Measurements from ENCODE around the gene CAMTA2.
A peak's percentile ranks its signal among the peaks of the same experiment; 100 is the strongest.

Gene CAMTA2

DNA sequence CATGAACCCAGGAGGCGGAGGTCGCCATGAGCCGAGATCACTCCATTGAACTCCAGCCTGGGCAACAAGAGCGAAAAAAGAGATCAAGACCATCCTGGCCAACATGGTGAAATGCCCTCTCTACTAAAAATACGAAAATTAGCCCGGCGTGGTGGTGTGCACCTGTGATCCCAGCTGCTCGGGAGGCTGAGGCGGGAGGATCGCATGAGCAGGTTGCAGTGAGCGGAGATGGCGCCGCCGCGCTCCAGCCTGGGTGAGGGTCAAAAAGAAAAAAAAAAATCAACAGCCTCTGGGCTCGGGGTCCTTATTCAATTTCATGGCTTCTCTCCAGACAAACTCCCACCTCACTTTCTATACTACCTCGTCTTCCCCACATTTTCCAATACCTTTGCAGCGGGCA lies 58.6 kb downstream of the CAMTA2 start:
- no peak for DNase-seq

DNA sequence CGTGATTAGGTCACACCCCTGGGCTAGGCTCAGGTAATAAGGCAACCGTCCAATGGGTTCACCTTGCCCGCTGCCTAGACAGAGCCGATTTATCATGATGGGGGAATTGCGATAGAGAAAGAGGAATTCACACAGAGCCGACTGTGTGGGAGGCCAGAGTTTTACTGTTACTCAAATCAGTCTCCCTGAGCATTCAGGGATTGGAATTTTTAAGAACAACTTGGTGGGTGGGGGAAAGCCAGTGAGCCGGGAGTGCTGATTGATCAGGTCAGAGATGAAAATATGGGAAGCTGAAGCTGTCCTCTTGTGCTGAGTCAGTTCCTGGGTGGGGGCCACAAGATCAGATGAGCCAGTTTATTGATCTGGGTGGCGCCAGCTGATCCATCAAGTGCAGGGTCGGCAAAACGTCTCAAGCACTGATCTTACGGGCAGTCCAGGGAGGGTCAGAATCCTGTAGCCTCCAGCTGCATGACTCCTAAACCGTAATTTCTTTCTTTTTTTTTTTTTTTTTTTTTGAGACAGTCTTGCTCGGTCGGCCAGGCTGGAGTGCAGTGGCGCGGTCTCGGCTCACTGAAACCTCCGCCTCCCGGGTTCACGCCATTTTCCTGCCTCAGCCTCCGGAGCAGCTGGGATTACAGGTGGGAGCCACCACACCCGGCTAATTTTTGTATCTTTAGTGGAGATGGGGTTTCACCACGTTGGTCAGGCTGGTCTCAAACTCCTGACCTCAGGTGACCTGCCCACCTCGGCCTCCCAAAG lies 60.7 kb downstream of the CAMTA2 start:
- peak in 3 of 4 experiments; percentile 52 to 72 (median 61) for DNase-seq

DNA sequence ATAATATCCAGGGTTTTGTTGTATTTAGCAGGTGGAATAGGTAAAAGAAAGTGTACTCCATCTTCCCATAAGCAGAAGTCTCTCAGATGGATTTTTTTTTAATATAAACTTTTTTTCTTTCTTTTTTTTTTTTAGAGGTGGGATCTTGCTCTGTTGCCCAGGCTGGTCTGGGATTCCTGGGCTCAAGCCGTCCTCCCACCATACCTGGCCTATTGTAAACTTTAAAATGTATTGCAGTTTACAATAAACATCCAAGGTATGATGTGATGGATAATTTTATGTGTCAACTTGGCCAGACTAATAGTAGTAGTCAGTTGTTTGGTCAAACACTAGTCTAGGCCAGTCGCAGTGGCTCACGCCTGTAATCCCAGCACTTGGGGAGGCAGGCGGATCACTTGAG lies 66.2 kb downstream of the CAMTA2 start:
- no peak for DNase-seq

DNA sequence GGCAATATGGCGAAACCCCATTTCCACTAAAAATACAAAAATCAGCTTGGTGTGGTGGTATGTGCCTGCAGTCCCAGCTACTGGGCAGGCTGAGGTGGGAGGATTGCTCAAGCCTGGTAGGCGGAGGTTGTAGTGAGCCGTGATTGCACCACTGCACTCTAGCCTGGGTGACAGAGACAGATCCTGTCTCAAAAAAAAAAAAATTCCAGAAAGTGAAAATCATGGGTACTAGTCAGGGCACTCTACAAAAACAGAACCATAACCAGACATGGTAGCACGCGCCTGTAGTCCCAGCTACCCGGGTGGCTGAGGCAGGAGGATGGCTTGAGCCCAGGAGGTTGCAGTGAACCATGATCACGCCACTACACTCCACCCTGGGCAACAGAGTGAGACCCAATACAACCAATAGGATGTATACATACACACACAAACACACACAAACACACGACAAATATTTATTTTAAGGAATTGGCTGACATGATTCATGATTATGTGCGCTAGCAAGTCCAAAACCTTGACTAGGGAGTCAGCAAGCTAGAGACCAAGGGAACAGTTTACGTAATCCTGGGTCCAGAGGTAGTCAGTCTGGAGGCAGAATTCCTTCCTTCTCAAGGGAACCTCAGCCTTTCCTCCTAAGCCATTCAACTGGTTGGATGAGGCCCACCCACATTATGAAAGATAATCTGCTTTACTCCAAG lies 67.0 kb downstream of the CAMTA2 start:
- peak; percentile 84 to 92 (median 90) for DNase-seq

DNA sequence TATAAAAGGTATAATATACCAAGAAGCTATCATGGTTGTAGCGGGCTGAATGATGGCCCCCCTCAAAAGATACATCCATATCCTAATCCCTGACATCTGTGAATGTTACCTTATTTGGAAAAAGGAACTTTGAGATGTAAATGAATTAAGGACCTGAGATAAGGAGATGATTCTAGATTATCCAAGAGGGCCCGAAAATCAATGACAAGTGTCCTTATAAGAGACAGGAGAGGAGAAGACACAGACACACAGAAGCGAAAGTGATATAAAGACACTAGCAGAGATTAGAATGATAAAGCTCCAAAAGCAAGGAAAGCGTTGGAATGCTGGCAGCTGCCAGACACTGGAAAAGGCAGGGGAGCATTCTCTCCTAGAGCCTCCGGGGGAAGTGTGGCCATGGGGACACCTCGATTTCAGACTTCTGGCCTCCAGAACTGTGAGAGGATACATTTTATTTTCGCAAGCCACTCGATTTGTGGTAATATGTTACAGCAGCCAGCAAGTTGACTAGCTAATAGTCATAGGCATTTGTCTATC lies 67.9 kb downstream of the CAMTA2 start:
- no peak for DNase-seq
